Epithelial cell of proximal tubule (primary cell): ENCODE measurements around the gene EFNA5. TPM values are rescaled to one million over a fixed set of nuclear protein-coding genes. Genes with fewer than 3 reads are reported as not detected.

ENCODE experiments used
- DNase-seq: peaks from one replicate; pipeline ENCODE4 v3.0.0-alpha.2; 2011; ENCODE audit warnings: low read depth
- H3K4me3 ChIP-seq: 2 replicates; pipeline ENCODE4 v1.5.1; 2011; ENCODE audit warnings: low read depth, mild to moderate bottlenecking, low read length
- CTCF ChIP-seq: conservative IDR thresholded peaks from 2 replicates; pipeline ENCODE4 v1.5.1; 2012; ENCODE audit warnings: low read depth, mild to moderate bottlenecking, low read length
- total RNA-seq: library from RNA; depleted of rRNA; stranded (reverse); fragments of >200 nt; gene quantifications from 2 replicates; pipeline ENCODE4 v1.2.3, GENCODE V29; 2015

The EFNA5 gene
- total RNA-seq, 1 donor from 2014 or later: 28.1 TPM

DNA sequence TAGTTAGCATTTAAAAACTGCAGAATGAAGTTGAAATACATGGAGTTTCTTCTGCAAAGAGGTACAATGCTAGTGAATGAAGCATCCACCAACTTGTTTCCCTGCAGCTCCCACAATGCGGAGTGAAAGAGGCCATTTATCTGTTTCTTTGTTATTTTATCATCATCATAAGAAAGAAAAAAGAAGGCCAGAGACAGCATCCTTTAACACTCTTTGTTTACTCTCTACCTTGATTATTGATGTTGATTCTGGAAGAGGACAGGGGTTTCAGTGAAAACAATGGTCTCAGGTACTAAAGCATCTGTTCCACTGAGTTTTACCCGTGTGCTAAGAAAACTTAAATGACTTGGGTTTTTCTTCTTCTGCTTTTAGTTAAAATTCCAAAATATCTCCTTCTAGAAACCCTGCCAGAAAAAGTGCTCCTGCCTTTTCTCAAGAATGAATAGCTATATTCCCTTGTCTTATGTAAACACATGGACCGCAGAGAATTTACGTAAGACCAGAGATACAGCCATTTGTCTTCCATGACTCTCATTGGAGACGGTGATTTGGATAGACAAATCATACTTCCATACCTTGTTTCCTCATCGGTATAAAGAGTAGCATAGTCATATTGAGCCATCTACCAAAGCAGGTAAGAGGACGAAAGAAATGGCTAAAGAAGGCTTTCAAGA lies 81.1 kb downstream of the EFNA5 start:
- H3K4me3 ChIP-seq: no peak overlapping the region
- no peak for DNase-seq
- no peak for TF ChIP-seq CTCF

DNA sequence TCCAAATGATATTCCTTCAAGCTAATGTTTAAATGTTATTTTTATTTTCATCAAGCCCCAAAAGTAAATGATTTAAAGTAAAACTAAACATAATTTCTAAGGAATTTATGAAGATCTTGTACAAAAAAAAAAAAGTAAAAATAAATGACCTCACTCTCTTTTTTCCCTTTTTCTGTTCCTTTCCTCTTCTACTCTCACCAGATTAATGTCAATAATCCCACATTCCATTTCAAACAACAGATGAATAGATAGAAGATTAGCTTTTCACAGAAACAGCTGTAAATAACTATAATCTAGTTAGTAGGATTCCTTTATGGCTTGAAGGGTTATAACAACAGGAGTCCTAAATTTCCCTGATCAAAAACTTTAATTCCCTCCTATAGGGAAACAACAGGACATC lies 88.1 kb downstream of the EFNA5 start:
- DNase-seq: no peak
- no peak for TF ChIP-seq CTCF
- no peak overlapping the region for H3K4me3 ChIP-seq

DNA sequence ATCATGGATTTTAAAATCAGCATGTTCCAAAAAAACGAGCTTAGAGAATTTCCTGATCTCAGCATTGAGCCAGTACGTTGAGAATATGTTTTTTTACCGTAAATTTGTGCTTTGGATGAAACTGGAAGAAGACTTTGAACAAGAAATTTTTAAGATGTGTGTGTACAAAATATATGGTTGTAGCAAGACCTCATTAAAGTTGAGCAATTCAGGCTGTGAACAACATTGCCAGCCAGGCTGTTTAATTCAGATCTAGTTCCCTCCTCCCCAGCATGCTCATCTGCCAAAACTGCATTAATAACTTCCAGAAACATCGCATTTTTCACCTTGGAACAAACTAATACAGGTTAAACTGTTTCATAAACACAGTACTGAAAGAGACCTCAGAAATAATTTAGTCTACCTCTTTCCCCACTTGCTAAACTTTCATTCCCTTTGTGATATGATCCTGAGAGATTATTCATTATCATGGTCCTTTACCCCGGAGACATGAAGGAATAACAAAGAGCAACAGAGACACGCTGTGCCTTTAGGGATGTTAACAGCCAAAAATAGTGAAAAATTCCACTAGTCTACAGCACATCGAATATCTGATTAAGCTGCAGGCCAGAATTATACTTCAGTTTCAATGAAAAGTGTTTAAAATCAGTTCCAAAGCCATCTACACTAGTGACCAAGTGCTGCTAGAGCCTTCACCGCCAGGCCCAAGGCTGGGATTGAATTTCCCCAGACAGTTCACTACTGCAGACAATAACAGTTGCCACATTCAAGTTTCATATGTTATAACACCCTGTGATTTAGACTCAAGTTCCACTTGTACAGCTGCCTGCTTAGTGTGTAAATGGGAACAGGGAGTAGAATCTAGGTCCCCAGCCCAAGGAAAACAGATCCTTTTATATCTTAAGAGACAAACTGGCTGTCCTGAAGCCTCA lies 89.6 kb downstream of the EFNA5 start:
- no peak for DNase-seq
- H3K4me3 ChIP-seq: no peak overlapping the region
- no peak for TF ChIP-seq CTCF

DNA sequence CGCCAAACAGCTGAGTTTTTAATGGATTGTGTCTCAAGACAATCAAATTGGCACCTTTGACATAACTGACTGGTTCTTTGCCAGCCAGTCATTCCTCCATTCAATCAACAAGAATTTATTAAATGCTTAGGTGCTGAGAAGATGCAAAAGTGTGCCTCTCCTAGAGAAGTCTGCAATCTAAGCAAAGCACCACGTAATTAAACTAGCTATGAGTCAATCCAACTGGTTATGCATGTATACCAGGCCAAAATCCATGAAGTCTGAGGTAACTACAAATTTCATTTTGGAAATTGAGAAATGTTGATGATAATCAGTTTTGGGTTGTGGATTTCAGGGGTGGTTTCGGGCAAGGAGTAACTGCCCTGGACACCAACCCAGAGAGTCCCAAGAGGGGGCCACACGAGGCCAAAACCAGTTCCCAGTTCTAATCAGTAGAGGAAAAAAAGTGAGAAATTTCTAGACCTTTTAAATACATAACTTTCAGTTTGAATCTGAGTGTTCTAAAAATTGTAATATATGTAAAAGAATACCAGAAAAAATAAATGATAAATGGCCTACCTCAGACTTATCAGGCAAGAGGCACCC lies 92.6 kb downstream of the EFNA5 start:
- DNase-seq: no peak
- TF ChIP-seq CTCF: no peak
- no peak overlapping the region for H3K4me3 ChIP-seq

- H3K4me3 ChIP-seq: no peak overlapping the region
- TF ChIP-seq CTCF: no peak
- DNase-seq: no peak
Observed at GRCh38 chr5:107577394-107577950, 93.3 kb downstream of the EFNA5 start.

DNA sequence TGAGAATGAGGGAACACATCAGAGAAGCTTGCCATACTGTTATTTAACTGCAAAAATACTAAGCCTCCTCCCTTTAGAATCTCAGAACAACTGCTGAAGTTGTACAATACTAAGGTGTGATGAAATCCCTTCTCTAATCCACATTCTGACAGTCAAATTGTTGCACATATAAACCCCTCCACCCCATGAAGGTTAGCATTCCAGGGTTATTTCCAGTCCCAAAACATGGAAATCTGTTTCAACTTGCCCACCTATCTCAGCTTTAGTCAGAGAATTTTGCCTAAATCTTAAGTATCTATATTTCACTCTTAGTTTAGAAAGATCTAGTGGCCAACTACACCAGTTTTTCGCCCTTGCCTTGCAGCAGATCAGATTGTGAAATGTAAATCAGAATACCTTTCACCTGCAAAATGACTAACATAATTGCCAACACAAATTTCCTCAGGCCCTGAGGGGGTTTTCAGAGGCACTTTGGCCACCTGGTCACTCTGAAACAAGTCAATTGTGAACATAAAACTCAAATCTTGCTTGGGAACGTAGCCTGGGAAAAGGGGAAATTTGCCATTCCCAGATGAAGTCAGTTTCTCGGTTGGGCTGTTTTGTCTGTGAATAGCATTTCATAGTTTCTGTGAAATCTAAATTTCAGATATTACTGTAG lies 93.9 kb downstream of the EFNA5 start:
- DNase-seq: no peak
- H3K4me3 ChIP-seq: no peak overlapping the region
- TF ChIP-seq CTCF: no peak
